KMS-11 (cell line): ENCODE measurements around the gene HS6ST2.

Source experiments
- H2AFZ ChIP-seq: fragments of 200-600 bp; sonication (generic); 2 replicates; pipeline ENCODE4 v1.6.1; 2016; ENCODE audit warnings: antibody characterized with exemption, mixed run types, low read depth
- H3K27ac ChIP-seq: fragments of 200-600 bp; sonication (generic); 2 replicates; pipeline ENCODE4 v1.6.1; 2016; ENCODE audit warnings: mild to moderate bottlenecking, mixed run types
- H3K27me3 ChIP-seq: fragments of 200-600 bp; sonication (generic); 2 replicates; pipeline ENCODE4 v1.6.1; 2017; ENCODE audit warnings: mild to moderate bottlenecking, low read depth, mixed run types, moderate library complexity; ENCODE audit not compliant: insufficient read depth
- H3K36me3 ChIP-seq: fragments of 200-600 bp; sonication (generic); 2 replicates; pipeline ENCODE4 v1.6.1; 2017; ENCODE audit warnings: mild to moderate bottlenecking, mixed run types; ENCODE audit not compliant: insufficient read depth
- H3K4me1 ChIP-seq: fragments of 200-600 bp; sonication (generic); 2 replicates; pipeline ENCODE4 v1.6.1; 2016; ENCODE audit warnings: mild to moderate bottlenecking, low read depth, mixed run types; ENCODE audit not compliant: poor library complexity, severe bottlenecking
- H3K4me2 ChIP-seq: fragments of 200-600 bp; sonication (generic); 2 replicates; pipeline ENCODE4 v1.7.0; 2016; ENCODE audit warnings: mild to moderate bottlenecking, mixed run types
- H3K4me3 ChIP-seq: fragments of 200-600 bp; sonication (generic); IDR thresholded peaks from 2 replicates; pipeline ENCODE4 v1.6.1; 2017; ENCODE audit warnings: low read depth, low read length, mixed read lengths; ENCODE audit not compliant: insufficient read depth
- H3K79me2 ChIP-seq: fragments of 200-600 bp; sonication (generic); 2 replicates; pipeline ENCODE4 v1.6.1; 2016; ENCODE audit warnings: low read depth, mixed run types; ENCODE audit not compliant: insufficient read depth
- H3K9ac ChIP-seq: fragments of 200-600 bp; sonication (generic); 2 replicates; pipeline ENCODE4 v1.6.1; 2016; ENCODE audit warnings: mild to moderate bottlenecking, mixed run types
- H4K20me1 ChIP-seq: fragments of 200-600 bp; sonication (generic); 2 replicates; pipeline ENCODE4 v1.6.1; 2016; ENCODE audit warnings: mild to moderate bottlenecking, mixed run types; ENCODE audit not compliant: insufficient read depth
- TF ChIP-seq, protein P1 (sequence below): fragments of 200-600 bp; sonication (generic); conservative IDR thresholded peaks from 2 replicates; pipeline ENCODE4 v1.6.1; 2017; ENCODE audit warnings: low read depth, mild to moderate bottlenecking, antibody characterized with exemption, low read length, moderate library complexity, mixed read lengths

The HS6ST2 gene

DNA sequence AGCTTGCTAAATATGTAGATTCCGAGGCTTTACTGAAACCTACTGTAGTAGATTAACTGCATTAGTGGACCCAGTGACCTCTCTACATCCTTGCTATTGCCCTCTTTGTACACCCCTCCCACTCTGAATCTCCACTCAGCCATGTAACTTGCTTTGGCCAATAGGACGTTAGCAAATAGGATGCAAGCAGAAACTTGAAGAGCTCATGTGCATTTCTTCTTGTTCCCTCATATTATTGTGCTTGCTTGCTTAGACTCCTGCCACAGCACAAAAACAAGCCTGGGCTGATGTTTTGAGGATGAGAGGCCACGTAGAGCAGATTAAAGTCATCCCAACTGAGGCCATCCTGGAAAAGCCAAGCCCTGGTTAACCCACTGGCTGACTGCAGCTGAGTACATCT lies 147.9 kb downstream of the HS6ST2 start:
- H3K27me3 ChIP-seq: no peaks in the 10 kb centered on the region
- H3K4me1 ChIP-seq: no peaks in the 10 kb centered on the region
- H3K27ac ChIP-seq: no peak overlapping the region

DNA sequence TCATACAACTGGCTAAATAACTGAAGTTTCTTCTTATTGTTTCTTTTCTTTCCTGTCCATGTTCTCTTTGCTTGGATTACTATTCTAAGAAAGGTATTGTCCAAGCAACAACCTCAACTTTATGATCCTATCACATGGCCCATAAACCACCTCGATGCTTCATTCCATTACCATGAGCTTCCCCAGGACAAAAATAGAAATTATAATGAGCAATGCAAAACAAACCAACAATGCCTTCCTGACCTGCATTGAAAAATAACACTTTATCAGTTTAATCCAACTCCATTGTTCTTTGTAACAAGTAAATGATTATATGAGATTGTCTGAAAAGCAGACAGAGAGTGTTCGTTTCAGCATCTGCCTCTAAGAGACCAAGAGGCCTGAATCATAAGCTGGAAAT lies 148.8 kb downstream of the HS6ST2 start:
- no peak overlapping the region for H3K4me3 ChIP-seq
- no peak overlapping the region for H3K27ac ChIP-seq
- no peaks in the 10 kb centered on the region for H3K27me3 ChIP-seq
- no peaks in the 10 kb centered on the region for H3K4me1 ChIP-seq
- H4K20me1 ChIP-seq: no peaks in the 10 kb centered on the region
- H3K4me2 ChIP-seq: no peak overlapping the region
- TF ChIP-seq, protein P1, sequence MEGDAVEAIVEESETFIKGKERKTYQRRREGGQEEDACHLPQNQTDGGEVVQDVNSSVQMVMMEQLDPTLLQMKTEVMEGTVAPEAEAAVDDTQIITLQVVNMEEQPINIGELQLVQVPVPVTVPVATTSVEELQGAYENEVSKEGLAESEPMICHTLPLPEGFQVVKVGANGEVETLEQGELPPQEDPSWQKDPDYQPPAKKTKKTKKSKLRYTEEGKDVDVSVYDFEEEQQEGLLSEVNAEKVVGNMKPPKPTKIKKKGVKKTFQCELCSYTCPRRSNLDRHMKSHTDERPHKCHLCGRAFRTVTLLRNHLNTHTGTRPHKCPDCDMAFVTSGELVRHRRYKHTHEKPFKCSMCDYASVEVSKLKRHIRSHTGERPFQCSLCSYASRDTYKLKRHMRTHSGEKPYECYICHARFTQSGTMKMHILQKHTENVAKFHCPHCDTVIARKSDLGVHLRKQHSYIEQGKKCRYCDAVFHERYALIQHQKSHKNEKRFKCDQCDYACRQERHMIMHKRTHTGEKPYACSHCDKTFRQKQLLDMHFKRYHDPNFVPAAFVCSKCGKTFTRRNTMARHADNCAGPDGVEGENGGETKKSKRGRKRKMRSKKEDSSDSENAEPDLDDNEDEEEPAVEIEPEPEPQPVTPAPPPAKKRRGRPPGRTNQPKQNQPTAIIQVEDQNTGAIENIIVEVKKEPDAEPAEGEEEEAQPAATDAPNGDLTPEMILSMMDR: no peak
- H3K9ac ChIP-seq: no peak overlapping the region
- H3K36me3 ChIP-seq: no peaks in the 10 kb centered on the region
- no peak overlapping the region for H2AFZ ChIP-seq
- H3K79me2 ChIP-seq: no peaks in the 10 kb centered on the region

More for the DNA sequence above, 147.9 kb downstream of the HS6ST2 start:
- TF ChIP-seq, protein P1: no peak
- H4K20me1 ChIP-seq: no peaks in the 10 kb centered on the region
- H3K4me2 ChIP-seq: no peak overlapping the region
- no peak overlapping the region for H2AFZ ChIP-seq
- H3K9ac ChIP-seq: no peak overlapping the region
- H3K79me2 ChIP-seq: no peaks in the 10 kb centered on the region
- no peaks in the 10 kb centered on the region for H3K36me3 ChIP-seq
- H3K4me3 ChIP-seq: no peak overlapping the region

- no peaks in the 10 kb centered on the region for H3K27me3 ChIP-seq
- no peak overlapping the region for H2AFZ ChIP-seq
- no peak overlapping the region for H3K4me3 ChIP-seq
- H3K79me2 ChIP-seq: no peaks in the 10 kb centered on the region
- H3K4me1 ChIP-seq: no peaks in the 10 kb centered on the region
- H3K4me2 ChIP-seq: no peak overlapping the region
- H3K27ac ChIP-seq: no peak overlapping the region
- no peak overlapping the region for H3K9ac ChIP-seq
- no peaks in the 10 kb centered on the region for H3K36me3 ChIP-seq
- no peaks in the 10 kb centered on the region for H4K20me1 ChIP-seq
- TF ChIP-seq, protein P1: no peak
Measured at GRCh38 chrX:132807411-132808030, 150.9 kb downstream of the HS6ST2 start.

- Histone ChIP-seq H3K9ac (no peak overlapping the region), H3K27ac (no peak overlapping the region), H3K4me1 (no peaks in the 10 kb centered on the region), H3K4me3 (no peak overlapping the region), H3K36me3 (no peaks in the 10 kb centered on the region), H2AFZ (no peak overlapping the region), H3K4me2 (no peak overlapping the region), H4K20me1 (no peaks in the 10 kb centered on the region), H3K79me2 (no peaks in the 10 kb centered on the region), H3K27me3 (no peaks in the 10 kb centered on the region)
- TF ChIP-seq, protein P1: no peak
Measured at GRCh38 chrX:132802033-132802432, 156.4 kb downstream of the HS6ST2 start.
